H7 (cell line): ENCODE measurements around the gene RERG. TPM values are rescaled to one million over a fixed set of nuclear protein-coding genes. Genes with fewer than 3 reads are reported as not detected.
A peak's percentile ranks its signal among the peaks of the same experiment; 100 is the strongest.

ENCODE experiments used
- DNase-seq: peaks from one replicate; pipeline ENCODE4 v3.0.0; 2012
- H3K27me3 ChIP-seq: 2 replicates; pipeline ENCODE4 v1.6.0; 2011; ENCODE audit warnings: mild to moderate bottlenecking, low read length; ENCODE audit not compliant: control insufficient read depth, insufficient read depth
- H3K36me3 ChIP-seq: replicated peaks from 2 replicates; pipeline ENCODE4 v1.5.1; 2011; ENCODE audit warnings: low read length; ENCODE audit not compliant: control insufficient read depth, insufficient read depth
- H3K4me3 ChIP-seq: 2 replicates; pipeline ENCODE4 v1.5.1; 2011; ENCODE audit warnings: low read depth, mild to moderate bottlenecking, control low read depth, low read length, moderate library complexity; ENCODE audit not compliant: insufficient read depth
- total RNA-seq: library from RNA; depleted of rRNA; stranded (reverse); fragments of >200 nt; shearing (Covaris generic); gene quantifications from 2 replicates; pipeline ENCODE4 v1.2.3, GENCODE V29; 2014

RERG gene
- total RNA-seq, 1 experiment from 2014 or later, result not detected

DNA sequence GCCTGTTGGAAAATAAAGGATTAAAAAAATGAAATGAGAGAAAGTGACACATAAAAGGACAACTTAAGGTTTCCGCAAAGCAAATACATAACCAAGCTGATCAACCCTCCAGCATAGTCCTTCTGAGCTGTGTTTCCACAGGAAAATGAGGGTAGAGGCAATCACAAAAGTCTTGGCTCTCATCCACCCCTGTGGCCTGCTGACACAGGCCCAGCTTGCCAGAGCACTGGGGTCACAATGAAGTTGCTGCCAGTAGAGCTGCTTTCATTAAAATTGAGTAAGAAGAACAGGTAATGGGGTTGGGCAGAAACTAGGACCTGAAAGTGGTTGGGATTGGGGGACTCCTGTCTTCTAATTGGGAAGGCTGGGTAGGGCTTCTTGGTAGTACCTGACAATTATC lies 65.9 kb downstream of the RERG start:
- no peaks in the 10 kb centered on the region for H3K36me3 ChIP-seq
- no peak overlapping the region for H3K4me3 ChIP-seq
- no peaks in the 10 kb centered on the region for H3K27me3 ChIP-seq
- DNase-seq, result no peak

DNA sequence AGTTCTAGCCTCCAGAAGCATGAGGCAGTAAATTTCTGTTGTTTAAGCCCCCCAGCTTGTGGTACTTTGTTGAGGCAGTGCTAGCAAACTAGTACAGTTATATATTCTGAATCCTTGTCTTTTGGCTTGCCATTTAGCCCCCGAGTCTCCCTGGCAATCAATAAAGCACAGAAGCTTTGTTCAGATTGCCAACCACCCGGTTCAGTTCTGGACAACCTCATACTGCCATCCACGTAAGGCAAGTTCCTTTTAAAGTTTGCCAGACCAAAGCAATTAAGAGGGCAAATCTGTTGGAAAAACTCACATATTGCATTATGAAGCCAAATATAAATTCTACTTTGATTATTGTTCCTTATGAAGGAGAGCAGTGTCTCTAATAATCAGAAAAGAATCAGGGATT lies 67.1 kb downstream of the RERG start:
- no peaks in the 10 kb centered on the region for H3K36me3 ChIP-seq
- DNase-seq, result no peak
- H3K4me3 ChIP-seq, result no peak overlapping the region
- H3K27me3 ChIP-seq, result no peaks in the 10 kb centered on the region

DNA sequence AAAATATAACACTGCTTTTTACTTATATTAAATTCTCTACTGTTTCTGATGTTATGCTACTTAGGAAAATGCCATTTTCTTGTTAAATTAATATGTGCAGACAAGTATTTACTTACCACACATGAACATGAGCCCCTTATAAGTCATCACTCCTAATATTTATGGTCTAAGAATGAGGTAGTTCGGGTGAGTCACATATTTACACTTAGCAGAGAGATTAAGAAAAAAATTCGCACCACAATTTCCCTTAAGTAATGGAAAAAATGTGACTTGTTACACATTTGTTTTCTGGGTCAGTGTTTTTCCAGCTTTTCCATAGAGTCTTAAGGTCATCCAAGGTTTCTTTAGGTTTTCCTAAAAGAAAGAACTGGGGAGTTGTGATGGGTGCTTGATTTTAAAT lies 68.3 kb downstream of the RERG start:
- Histone ChIP-seq H3K36me3 (no peaks in the 10 kb centered on the region), H3K4me3 (no peak overlapping the region), H3K27me3 (no peaks in the 10 kb centered on the region)
- no peak for DNase-seq

DNA sequence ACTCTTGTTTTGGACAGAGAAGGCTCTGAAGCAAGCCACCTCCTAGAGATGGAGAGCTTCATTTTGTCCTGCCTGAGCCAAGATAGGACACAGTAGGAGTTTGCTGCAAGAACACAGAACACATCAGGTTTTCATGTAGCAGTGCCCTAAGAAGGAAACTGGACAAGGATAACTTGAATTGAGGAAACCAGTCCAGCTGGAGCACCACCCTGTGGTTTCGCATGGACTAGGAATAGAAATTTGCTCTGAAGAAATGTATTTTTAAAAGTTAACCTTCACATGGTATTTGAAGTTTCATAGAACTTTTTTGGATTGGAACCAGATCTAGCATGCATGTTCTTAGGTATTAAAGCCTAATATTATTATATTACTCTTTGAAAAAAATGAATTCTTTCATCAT lies 68.8 kb downstream of the RERG start:
- H3K4me3 ChIP-seq, result no peak overlapping the region
- DNase-seq, result no peak
- no peaks in the 10 kb centered on the region for H3K27me3 ChIP-seq
- no peaks in the 10 kb centered on the region for H3K36me3 ChIP-seq

DNA sequence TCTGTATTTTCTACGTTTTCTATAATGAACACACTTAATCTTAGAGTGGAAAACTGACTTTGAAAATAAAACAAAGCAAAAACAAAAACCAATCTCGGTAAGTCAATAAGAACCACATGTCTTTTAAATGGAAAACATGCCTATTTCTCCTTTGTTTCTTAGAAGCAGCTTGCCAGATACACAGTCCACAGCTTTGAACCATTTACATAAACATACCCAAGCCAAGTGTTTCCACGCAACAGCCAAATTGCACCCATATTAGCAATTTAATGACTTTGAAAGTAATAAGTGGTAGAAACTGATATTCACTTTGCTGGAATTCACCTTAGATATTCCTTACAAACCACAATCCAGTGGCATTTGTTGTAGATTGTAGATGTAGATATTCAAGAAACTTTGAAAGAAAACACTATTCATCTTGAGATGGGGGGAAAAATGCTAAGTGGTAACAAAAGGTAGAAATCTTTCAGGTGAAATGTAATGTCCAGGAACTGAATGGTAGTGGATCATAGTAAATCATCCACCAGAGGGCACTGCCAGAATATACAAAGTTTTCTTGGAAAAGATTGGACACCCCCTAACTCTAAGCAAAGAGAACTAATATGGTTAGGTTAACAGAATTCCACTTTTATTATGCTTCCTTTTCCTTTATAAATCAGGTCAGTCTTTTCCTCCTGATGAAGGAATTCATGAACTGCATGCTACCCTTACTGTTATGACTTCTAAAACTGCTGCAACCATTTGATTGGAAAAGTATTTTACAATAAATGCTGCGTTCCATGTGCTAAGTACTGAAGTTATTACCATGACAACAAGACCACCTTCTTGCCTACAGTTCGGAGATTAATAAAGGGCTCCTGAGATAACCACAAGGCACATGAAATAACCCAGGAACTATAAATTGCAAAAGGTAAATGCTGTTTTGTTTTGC lies 69.8 kb downstream of the RERG start:
- peak; percentile 31 for DNase-seq
- H3K36me3 ChIP-seq, result no peaks in the 10 kb centered on the region
- no peak overlapping the region for H3K4me3 ChIP-seq
- H3K27me3 ChIP-seq, result no peaks in the 10 kb centered on the region

DNA sequence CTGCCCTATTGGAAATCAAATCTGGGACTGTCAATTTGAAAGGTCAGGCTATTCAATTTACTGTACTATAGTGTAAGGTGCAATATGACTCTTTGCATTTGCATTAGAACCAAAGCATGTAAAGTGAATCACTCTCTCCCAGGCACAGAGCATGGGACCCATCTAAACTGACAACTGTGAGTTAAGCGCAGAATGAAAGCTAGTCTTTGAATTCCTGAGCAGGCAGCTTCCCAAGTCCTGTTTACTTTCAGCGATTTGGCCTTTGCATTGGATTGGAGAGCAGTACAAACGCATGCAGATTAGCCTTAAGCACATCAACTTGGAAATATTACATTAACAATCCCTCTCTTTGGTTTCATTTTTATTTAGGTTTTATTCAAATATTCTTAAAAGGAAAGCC lies 74.6 kb downstream of the RERG start:
- DNase-seq, result no peak
- Histone ChIP-seq H3K36me3 (no peaks in the 10 kb centered on the region), H3K27me3 (no peaks in the 10 kb centered on the region), H3K4me3 (no peak overlapping the region)

DNA sequence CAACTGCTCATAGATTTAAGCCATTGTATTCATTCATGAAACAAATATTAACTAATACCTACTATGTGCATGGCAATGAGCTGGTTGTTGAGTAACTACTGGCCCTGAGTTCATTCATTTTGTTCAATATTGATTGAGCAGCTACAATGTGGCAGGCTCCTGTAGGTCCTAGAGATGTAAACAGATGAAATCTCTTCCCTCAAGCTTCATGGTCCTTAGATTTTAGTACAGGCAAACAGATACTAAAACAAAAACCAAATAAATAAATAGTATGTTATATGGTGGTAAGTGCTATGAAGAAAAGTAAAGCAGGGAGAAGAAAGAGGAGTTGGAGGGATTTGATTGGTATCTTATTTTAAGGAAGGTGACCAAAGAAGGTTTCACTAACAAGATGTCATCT lies 77.8 kb downstream of the RERG start:
- no peak overlapping the region for H3K4me3 ChIP-seq
- H3K27me3 ChIP-seq, result no peaks in the 10 kb centered on the region

DNA sequence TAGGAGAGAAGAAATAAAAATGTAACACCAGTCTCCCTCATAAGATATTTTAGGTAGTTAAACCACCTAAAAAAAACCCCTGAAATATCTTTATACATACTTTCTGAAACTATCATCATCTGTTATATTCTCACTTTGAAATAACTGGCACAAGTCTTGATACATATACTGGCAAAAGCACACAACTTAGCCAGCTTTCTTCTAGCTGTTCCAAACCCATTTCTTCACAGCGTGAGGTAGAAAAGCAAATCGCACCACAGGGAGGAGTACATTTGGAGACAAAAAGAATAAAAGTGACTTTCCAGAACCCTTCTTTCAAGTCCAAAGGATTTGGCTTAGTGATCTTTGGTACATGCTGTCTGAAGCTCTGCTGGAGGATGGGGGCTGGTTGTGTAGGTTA lies 78.5 kb downstream of the RERG start:
- DNase-seq, result no peak
- H3K36me3 ChIP-seq, result no peaks in the 10 kb centered on the region

More for the DNA sequence above, 77.8 kb downstream of the RERG start:
- DNase-seq, result no peak
- H3K36me3 ChIP-seq, result no peaks in the 10 kb centered on the region

DNA sequence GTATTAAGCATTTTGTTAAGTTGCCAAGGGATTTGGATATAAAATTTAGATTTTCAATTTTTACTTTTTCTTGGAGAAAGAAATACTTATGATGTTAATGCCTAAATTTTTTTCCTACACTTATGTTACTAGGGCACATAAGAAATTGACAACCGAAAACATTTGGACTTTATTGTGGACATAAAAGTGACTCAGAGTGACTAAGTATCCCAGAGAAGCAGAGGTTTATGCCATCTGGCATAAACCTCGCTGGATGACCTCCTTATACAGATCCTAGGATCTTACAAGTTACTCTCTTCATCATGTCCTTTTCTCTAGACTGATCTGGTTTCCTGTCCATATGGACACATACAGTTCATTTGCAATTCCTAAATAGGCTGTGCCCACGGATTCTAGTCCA lies 89.8 kb downstream of the RERG start:
- no peak for DNase-seq

More for the DNA sequence above, 78.5 kb downstream of the RERG start:
- Histone ChIP-seq H3K4me3 (no peak overlapping the region), H3K27me3 (no peaks in the 10 kb centered on the region)

DNA sequence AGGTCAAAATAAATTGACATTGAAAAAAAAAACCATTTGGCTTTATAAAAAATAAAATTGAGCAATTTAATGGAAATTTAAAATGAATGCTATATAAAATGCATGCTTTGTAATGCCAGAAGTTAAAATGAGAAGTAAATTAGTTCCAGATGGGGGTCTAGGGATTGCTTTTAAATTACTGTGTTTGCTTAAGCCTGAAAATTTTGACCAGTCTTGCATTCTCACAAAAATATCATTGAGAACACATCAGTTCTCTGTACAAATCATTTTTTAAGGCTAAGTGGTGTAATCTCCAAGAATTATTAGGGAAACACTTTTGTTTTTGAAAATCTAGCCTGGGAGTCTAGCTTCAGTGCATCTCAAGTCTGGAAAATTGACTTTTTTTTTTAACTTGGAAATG lies 90.7 kb downstream of the RERG start:
- Histone ChIP-seq H3K4me3 (no peak overlapping the region), H3K36me3 (no peaks in the 10 kb centered on the region), H3K27me3 (no peaks in the 10 kb centered on the region)
- DNase-seq, result no peak

More for the DNA sequence above, 89.8 kb downstream of the RERG start:
- Histone ChIP-seq H3K4me3 (no peak overlapping the region), H3K27me3 (no peaks in the 10 kb centered on the region), H3K36me3 (no peaks in the 10 kb centered on the region)

DNA sequence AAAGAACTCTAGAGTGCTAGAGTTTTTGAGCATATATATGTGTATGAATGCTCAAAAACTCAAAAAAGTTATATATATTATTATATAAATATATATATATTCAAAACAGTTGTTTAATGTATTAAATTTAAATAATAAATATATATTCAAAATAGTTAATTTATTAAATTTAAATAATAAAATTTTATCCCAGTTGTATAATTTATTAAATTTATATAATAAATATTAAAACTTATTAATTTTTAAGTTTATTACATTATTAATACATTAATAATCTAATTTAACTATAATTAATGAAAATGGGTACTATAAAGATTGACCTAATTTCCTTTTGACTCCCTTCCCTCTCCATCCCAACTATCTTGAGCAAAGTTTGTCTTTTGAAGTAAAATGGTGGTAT lies 97.8 kb downstream of the RERG start:
- DNase-seq, result no peak
- no peak overlapping the region for H3K4me3 ChIP-seq

DNA sequence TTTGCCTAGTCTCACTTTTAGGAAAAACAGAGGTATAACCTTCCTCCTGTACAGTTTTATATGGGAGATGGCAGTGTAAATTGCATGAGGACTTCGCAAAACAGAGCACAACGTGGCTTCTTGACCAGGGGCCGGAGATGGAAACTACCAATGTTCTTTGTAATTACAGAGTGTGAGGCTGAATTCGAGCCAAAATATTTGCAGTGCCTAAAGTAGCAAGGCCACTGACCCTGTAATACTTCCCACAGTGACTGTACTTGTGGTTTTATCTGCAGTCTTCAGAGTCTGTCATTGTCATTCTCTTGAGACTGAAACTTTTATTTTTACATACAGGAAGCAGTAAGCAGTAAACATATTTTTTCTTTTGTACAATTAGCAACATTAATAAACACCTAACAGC lies 98.9 kb downstream of the RERG start:
- H3K36me3 ChIP-seq, result no peaks in the 10 kb centered on the region
- DNase-seq, result no peak
- no peak overlapping the region for H3K4me3 ChIP-seq
- no peaks in the 10 kb centered on the region for H3K27me3 ChIP-seq

More for the DNA sequence above, 97.8 kb downstream of the RERG start:
- H3K27me3 ChIP-seq, result no peaks in the 10 kb centered on the region
- H3K36me3 ChIP-seq, result no peaks in the 10 kb centered on the region

DNA sequence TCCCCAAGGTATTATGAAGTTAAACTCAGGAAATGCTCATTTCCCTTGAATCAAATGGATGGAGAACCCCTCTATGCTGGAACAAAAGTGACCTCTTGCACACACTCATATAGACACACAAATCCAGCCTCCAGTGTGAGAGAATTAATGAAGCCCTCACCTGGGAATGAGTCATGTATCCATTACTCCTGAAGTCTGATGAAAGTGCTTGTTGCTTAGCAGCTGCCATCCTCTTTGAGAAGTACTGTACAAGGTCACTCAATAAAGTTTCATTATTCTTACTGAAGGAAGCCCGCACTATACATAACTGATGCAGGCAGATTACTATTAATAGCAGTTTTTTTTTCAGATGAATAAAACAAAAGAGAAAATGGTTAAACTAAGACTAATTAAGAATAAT lies 102.3 kb downstream of the RERG start:
- Histone ChIP-seq H3K4me3 (no peak overlapping the region), H3K27me3 (no peaks in the 10 kb centered on the region), H3K36me3 (no peaks in the 10 kb centered on the region)
- no peak for DNase-seq

DNA sequence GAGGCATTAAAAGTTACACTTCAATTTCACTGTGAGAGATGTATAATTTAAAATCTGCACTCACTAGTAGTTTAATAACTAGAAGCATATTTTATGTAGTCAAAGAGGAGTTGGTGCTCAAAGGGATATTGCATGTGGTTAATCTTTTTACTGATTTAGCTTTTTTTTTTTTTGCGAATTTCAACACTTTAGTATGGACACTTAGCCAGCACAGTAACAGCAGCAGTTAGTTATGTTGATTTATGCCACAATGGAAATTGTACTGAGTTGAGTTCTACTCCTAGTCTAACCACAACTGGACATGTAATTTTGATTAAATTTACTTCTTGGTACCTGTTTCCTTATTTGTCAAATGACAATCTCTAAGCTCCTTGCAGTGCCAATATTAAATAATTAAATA lies 104.2 kb downstream of the RERG start:
- no peaks in the 10 kb centered on the region for H3K36me3 ChIP-seq
- no peaks in the 10 kb centered on the region for H3K27me3 ChIP-seq
- DNase-seq, result no peak
- H3K4me3 ChIP-seq, result no peak overlapping the region

DNA sequence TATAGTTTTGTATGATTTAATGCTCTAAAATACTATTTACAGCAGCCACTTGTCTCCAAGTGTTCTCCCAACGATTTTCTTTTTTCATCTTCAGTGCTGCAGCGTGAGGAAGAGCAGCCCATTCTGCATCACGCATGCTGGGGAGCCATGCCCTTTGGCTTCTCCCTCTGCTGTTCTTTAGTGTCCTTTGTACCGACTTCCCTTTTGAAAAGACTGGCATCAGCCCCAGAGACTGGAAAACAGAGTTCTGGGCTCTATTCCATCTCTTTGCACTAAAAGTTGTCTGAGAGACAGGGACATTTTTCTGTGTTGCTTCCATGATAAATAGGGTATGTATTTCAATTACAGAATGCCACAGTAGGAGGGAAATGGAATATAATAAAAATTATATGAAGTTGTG lies 105.1 kb downstream of the RERG start:
- Histone ChIP-seq H3K4me3 (no peak overlapping the region), H3K27me3 (no peaks in the 10 kb centered on the region), H3K36me3 (no peaks in the 10 kb centered on the region)
- no peak for DNase-seq
